OCI-M1 (cell line): Measurements from ENCODE around the gene SLC26A3.

ENCODE experiments used
- DNase-seq: peaks from one replicate; lab custom pipeline; 2025; lab: John Stamatoyannopoulos, UW

Gene SLC26A3

GRCh38 chr7:107744345-107744750 is 58.7 kb downstream of the SLC26A3 start:
- no peak for DNase-seq

- peak; percentile 95 for DNase-seq
These were observed 59.3 kb downstream of the SLC26A3 start, which contains the start of gene CBLL1 for GRCh38 chr7:107743567-107744344. Gene CBLL1, plus strand, starts transcription at chr7:107744142. Its CDS starts 22 bp downstream, at chr7:107744164.

- peak; percentile 88 for DNase-seq
These were observed 60.1 kb downstream of the SLC26A3 start for GRCh38 chr7:107742678-107743566.

- DNase-seq: no peak
These were observed 74.7 kb downstream of the SLC26A3 start for GRCh38 chr7:107728276-107728675.

- DNase-seq: no peak
These were observed 76.5 kb downstream of the SLC26A3 start for GRCh38 chr7:107726356-107727130.

GRCh38 chr7:107725138-107725740 is 77.8 kb downstream of the SLC26A3 start:
- DNase-seq: peak; percentile 61

- no peak for DNase-seq
These were observed 79.8 kb downstream of the SLC26A3 start for GRCh38 chr7:107723255-107723654.

GRCh38 chr7:107721286-107721685 is 81.7 kb downstream of the SLC26A3 start:
- no peak for DNase-seq

- no peak for DNase-seq
These were observed 84.4 kb downstream of the SLC26A3 start for GRCh38 chr7:107718456-107719193.

GRCh38 chr7:107715531-107715930 is 87.5 kb downstream of the SLC26A3 start:
- DNase-seq: no peak
